Measurements from ENCODE around the gene AGAP2.

GRCh38 chr12:57750561-57751431, 12.3 kb upstream of the AGAP2 start:
- no peak for TF ChIP-seq POLR2AphosphoS5 (IDR thresholded peaks at IDR 0.05; ENCODE audit: low read depth, low read length)
- TF ChIP-seq TAF1 (IDR thresholded peaks at IDR 0.05; ENCODE audit: borderline replicate concordance, low read depth, low read length), result no peak

Data from GM12892 (cell line).